ENCODE measurements around the gene BCHE. TPM values are rescaled to one million over a fixed set of nuclear protein-coding genes. Genes with fewer than 3 reads are reported as not detected.

The BCHE gene
- total RNA-seq, 1 donor from 2014 or later, result not detected

- H3K9me3 ChIP-seq, result no peaks in the 10 kb centered on the region
- no peak overlapping the region for H3K4me3 ChIP-seq
- TF ChIP-seq CTCF (IDR thresholded peaks at IDR 0.05), result no peak
- H3K36me3 ChIP-seq, result no peaks in the 10 kb centered on the region
- H3K27ac ChIP-seq, result no peak overlapping the region
- no peaks in the 10 kb centered on the region for H3K27me3 ChIP-seq
- intact Hi-C loops (cut with DNase I), result no loop called here
- no peaks in the 10 kb centered on the region for H3K4me1 ChIP-seq
- no peak for DNase-seq (ENCODE audit: low spot score in 2 of 2)
These were observed 38.4 kb upstream of the BCHE start for GRCh38 chr3:165875644-165876043.

GRCh38 chr3:165874663-165875489 is 37.7 kb upstream of the BCHE start:
- DNase-seq (ENCODE audit: low spot score in 2 of 2), result no peak
- H3K9me3 ChIP-seq, result no peaks in the 10 kb centered on the region
- no peak for TF ChIP-seq CTCF (IDR thresholded peaks at IDR 0.05)
- H3K36me3 ChIP-seq, result no peaks in the 10 kb centered on the region
- no peaks in the 10 kb centered on the region for H3K4me1 ChIP-seq
- no peak overlapping the region for H3K27ac ChIP-seq
- no peaks in the 10 kb centered on the region for H3K27me3 ChIP-seq
- intact Hi-C loops (cut with DNase I), result no loop called here
- H3K4me3 ChIP-seq, result no peak overlapping the region

- Histone ChIP-seq H3K9me3 (no peaks in the 10 kb centered on the region), H3K27me3 (no peaks in the 10 kb centered on the region), H3K4me3 (no peak overlapping the region), H3K27ac (no peak overlapping the region), H3K36me3 (no peaks in the 10 kb centered on the region), H3K4me1 (no peaks in the 10 kb centered on the region)
- DNase-seq (ENCODE audit: low spot score in 2 of 2), result no peak
- TF ChIP-seq CTCF (IDR thresholded peaks at IDR 0.05), result no peak
- intact Hi-C loops (cut with DNase I), result no loop called here
These were observed 30.9 kb upstream of the BCHE start for GRCh38 chr3:165868088-165868487.

GRCh38 chr3:165859061-165859460 is 21.8 kb upstream of the BCHE start:
- no peaks in the 10 kb centered on the region for H3K4me1 ChIP-seq
- H3K27me3 ChIP-seq, result no peaks in the 10 kb centered on the region
- no peak overlapping the region for H3K27ac ChIP-seq
- TF ChIP-seq CTCF (IDR thresholded peaks at IDR 0.05), result no peak
- DNase-seq (ENCODE audit: low spot score in 2 of 2), result no peak
- H3K36me3 ChIP-seq, result no peaks in the 10 kb centered on the region
- intact Hi-C loops (cut with DNase I), result no loop called here
- no peaks in the 10 kb centered on the region for H3K9me3 ChIP-seq
- no peak overlapping the region for H3K4me3 ChIP-seq

GRCh38 chr3:165855581-165855980 is 18.4 kb upstream of the BCHE start:
- TF ChIP-seq CTCF (IDR thresholded peaks at IDR 0.05), result no peak
- intact Hi-C loops (cut with DNase I), result no loop called here
- no peak overlapping the region for H3K27ac ChIP-seq
- H3K4me3 ChIP-seq, result no peak overlapping the region
- H3K9me3 ChIP-seq, result no peaks in the 10 kb centered on the region
- H3K36me3 ChIP-seq, result no peaks in the 10 kb centered on the region
- no peaks in the 10 kb centered on the region for H3K4me1 ChIP-seq
- no peak for DNase-seq (ENCODE audit: low spot score in 2 of 2)
- H3K27me3 ChIP-seq, result no peaks in the 10 kb centered on the region

Data from ascending aorta (tissue), 2 donors.